Hematopoietic multipotent progenitor cell treated with erythropoietin and hydrocortisone succinate and interleukin-3 and kit ligand, for 8 days (in vitro differentiated cells): ENCODE data around the gene ELAVL2.

Source experiments
- DNase-seq: peaks from one replicate; pipeline ENCODE4 v3.0.0-alpha.2; 2015

ELAVL2 gene

GRCh38 chr9:23821375-23822181, 4.5 kb downstream of the ELAVL2 start:
- DNase-seq: no peak

GRCh38 chr9:23820451-23821374, 5.3 kb downstream of the ELAVL2 start:
- no peak for DNase-seq

DNA sequence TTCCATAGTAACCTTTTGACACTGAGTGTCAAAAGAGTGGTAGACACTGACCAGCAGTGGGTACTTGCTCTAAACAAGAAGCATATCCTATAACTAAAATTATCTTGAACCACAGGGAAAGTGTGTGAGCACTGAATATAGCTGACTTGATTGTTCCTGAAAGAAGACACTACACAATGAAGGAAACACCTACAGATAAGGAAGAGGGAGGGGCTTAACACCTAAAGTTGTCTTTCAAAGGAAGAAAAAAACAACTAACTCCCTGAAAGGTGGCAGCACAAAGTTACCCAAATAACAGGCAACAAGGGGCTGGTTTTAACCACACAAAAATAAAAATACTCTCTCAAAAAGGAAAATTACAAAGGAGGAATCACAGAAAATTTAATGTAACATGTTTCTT, 6.6 kb downstream of the ELAVL2 start:
- DNase-seq: no peak

DNA sequence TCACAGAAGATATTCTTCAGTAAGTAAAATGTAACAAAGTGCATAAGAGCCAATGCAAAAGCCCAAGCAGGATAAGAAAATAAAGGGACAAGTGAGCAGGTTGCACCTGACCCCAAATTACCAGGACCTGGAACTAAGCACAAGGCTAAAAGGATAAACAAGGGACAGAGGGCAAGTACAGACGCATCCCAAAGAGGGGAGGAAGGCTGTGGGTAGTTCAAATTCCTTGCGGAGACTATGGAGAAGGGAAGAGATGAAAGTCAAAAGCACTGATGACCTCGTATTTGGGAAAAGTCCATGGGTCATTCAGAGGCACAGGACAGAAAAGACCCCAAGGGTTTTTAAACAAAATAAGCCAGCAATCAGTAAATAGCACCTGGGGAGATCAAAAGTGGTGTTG, 11.8 kb downstream of the ELAVL2 start:
- no peak for DNase-seq

DNA sequence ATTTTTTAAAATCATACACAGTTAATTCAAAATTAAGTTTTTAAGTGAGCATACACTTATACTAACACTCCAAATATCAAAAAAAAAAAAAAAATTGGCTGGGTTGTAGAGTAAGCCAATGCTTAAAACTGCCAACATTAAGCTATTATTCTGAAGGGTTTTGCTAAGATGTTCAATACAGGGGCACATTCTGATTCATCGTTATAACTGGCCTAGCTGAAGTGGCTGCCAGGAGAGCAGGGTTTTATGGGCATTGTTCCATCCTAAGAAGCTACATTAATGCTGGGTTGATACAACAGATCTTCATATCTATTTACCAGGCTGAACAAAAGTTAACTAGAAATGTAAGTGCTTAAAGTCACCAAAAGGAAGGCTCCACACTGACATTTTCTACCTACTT, 13.4 kb downstream of the ELAVL2 start:
- DNase-seq: no peak

DNA sequence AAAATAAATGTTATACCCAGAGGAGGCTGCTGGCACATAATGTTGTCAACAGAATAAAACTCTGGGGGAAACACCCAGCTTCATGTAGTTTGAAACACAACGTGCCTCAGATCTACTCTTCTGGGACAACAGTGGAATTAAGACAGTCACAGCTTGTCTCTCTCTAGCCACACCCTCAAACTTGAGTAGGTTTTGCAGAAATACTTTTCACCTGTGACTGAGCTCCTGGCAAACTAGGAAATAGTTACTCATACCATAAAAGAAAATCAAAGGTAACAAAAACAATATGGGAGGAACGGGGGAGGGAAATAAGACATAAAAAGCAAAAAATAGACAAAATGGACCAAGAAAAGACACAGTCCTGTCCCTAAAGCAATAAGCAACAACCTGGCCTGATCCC, 14.4 kb downstream of the ELAVL2 start:
- DNase-seq: no peak

GRCh38 chr9:23803216-23803615, 22.8 kb downstream of the ELAVL2 start:
- no peak for DNase-seq

- DNase-seq: no peak
Observed at GRCh38 chr9:23801523-23801922, 24.5 kb downstream of the ELAVL2 start.

GRCh38 chr9:23799521-23799920, 26.5 kb downstream of the ELAVL2 start:
- DNase-seq: no peak

DNA sequence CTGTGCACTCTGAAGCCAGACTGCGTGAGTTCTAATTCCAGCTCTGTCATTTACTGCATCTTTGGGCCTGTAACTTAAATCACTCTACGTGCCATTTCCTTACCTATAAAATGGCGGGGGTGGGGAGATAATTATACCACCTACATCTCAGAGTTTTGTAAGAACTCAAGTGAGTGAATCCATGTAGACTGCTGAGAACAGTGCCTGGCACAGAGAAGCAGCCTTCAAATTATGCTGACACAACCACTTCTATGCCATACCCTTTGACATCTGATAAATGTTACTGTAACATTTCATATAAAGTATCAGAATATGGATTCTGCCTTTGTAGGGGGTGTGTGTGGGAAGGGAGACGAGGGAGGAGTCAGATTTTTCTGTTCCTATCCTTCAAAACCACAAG, 27.7 kb downstream of the ELAVL2 start:
- DNase-seq: no peak

- no peak for DNase-seq
Observed at GRCh38 chr9:23796209-23796608, 29.8 kb downstream of the ELAVL2 start.

DNA sequence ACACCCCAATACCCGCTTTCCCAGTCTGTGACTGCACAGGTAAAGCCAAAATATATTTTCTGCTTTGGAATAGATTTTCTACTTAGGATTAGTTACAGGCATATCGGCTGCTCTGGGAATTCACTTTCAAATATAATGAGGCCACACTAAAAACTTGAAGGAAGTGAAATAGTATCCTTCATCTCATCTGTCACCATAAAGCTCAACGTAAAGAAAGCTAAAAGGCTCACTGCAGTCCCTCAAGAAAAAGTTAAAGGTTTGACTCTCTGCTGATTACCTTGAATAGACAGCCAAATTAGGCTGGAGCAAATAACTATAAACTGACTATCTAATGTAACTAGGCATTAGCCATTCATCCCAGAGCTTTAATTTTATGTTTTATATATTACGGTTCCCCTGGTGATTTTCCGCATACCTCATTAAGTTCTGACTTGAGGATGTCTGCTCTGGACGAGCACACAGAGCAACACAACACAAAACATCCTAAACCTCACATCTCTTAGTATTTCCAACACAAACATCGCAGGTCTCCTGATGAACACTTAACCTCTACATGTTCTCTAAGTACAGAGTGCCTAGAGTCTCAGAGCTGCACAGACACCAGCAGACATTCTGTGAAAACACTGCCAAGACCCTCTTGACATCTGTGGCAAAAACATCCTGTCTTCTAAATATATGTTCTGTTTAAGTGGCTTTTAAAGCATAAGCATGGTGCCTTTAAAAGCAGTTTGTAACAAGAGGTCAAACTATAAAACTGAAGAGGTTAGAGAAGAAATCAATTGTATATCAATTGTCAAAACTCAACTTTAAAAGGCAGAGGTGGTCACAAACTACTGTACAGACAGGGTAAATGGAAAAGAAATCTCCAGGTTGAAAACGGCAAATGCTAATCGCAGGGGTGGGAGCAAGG, 35.4 kb downstream of the ELAVL2 start:
- DNase-seq: no peak

GRCh38 chr9:23789529-23790254, 36.3 kb downstream of the ELAVL2 start:
- DNase-seq: no peak

DNA sequence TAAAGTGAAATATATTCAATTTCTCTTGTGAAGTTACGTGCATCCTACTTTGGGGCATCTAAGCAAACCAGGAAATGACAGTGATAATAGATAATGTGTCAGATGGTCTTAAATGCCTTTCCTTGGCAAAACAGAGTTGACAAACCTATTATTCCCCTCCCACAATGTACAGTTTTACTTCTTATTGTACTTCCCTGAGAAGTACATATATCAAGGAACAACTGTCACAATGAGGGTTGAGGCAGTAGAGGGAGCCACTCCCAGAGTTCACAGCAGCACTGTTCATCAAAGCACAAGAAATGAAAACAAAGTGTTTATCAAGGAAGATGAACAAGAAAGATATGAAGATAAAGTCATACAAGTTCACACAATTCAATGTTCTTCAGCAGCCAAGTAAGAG, 41.1 kb downstream of the ELAVL2 start:
- DNase-seq: no peak

DNA sequence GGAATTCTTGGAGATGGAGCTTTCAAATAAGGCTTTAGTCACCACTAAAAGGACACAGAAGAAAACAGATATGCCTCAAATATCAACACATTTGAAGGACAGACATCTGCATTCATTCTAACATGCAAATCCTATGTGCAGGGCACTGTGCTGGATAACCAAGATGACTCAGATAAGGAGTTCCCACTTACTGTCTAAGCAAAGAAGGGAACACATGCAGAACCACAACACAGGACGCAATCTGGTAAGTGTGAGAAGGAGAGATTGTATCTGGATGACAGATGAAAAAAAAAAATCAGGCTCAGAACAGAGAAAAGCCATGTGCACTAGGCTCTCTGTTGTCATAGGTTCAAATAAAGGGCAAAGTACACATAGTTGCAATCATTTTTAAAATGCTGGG, 42.5 kb downstream of the ELAVL2 start:
- no peak for DNase-seq

GRCh38 chr9:23779220-23779619, 46.8 kb downstream of the ELAVL2 start:
- no peak for DNase-seq

- DNase-seq: no peak
Observed at GRCh38 chr9:23777328-23777727, 48.7 kb downstream of the ELAVL2 start.

DNA sequence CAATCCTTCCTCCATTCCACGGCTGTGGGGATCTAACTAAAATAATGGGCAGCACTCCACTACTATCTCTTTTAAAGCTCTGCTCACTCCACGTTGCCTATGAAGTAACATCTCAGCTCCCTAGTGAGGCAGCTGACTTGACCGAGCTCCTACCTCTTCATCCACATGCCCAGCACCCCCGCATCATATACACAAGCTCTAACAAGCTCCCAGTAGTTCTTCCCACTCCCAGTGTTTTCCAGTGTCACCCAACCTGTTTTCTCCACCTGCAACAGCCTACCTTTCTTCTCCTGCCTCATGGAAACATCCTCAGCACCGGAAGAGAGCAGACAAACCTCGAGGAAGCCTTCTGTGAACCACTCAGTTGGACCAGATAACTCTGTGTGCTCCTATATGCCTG, 50.5 kb downstream of the ELAVL2 start:
- DNase-seq: no peak

DNA sequence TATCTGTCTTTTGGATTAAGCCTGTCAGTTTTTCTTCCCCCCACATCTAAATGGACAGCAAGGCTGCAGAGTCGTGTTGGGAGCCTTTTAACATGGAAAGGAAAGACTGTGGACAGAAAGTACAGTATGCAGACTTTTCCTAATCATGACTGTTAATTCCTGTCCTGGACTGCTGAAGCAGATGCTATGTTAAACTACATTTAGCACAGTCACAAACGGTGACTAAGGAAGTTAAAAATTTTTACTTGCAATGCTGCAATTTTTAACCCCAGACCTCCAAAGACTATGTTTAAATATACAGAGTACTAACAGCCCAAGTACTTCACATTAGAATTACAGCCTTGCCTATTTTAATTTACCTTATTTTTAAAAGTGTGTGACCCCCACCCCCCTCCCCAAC, 51.8 kb downstream of the ELAVL2 start:
- no peak for DNase-seq

DNA sequence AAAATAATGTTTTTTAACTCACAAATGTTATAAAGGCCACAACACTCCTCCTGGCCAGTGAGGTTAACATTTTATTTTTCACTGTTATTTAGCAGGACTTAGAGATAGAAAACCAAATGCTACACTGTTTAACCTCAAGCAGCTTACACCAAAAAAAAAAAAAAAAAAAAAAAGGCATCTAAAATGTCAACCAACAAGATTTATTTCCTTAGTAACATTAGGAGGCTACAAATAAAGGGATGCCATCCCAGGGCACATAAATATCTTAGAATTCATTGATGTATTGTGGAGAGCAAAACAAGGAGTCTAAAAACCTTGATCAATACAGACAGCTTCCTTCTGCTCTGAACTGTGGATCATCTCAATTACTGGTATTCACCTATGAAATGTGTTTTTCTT, 53.7 kb downstream of the ELAVL2 start:
- no peak for DNase-seq

GRCh38 chr9:23771746-23772384, 54.2 kb downstream of the ELAVL2 start:
- no peak for DNase-seq
